ENCODE measurements around the gene DEFB115. TPM values are rescaled to one million over a fixed set of nuclear protein-coding genes. Genes with fewer than 3 reads are reported as not detected.

Gene DEFB115, protein sequence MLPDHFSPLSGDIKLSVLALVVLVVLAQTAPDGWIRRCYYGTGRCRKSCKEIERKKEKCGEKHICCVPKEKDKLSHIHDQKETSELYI
- not detected in 2 replicates for total RNA-seq (2016; rRNA removed; fragmentation: Illumina TruSeq; extraction: Trizol)
- total RNA-seq (2016; cell fraction: cytosol; rRNA removed; fragmentation: Illumina TruSeq; extraction: Trizol; ENCODE audit: low read depth) = not detected in 2 replicates
- total RNA-seq (2016; cell fraction: insoluble cytoplasmic fraction; rRNA removed; fragmentation: Illumina TruSeq; extraction: Trizol) = not detected in 2 replicates
- not detected in 2 replicates for total RNA-seq (2016; cell fraction: membrane; rRNA removed; fragmentation: Illumina TruSeq; extraction: Trizol)
- not detected in 2 replicates for total RNA-seq (2016; cell fraction: nucleus; rRNA removed; fragmentation: Illumina TruSeq; extraction: Trizol)
- not detected in 2 replicates for polyA plus RNA-seq (2011; rRNA removed)
- not detected in 2 replicates for polyA plus RNA-seq (2011; cell fraction: cytosol; rRNA removed)
- polyA plus RNA-seq (2011; cell fraction: nucleus; rRNA removed) = not detected in 2 replicates
- not detected in 2 replicates for polyA plus RNA-seq (2012)
- polyA plus RNA-seq (2016; cell fraction: cytosol; fragmentation: Illumina TruSeq; extraction: Trizol; ENCODE audit: low read depth) = not detected in 2 replicates
- not detected in 2 replicates for polyA plus RNA-seq (2016; cell fraction: insoluble cytoplasmic fraction; fragmentation: Illumina TruSeq; extraction: Trizol; ENCODE audit: low read depth)
- polyA plus RNA-seq (2016; cell fraction: membrane; fragmentation: Illumina TruSeq; extraction: Trizol; ENCODE audit: low read depth) = not detected in 2 replicates
- not detected in 2 replicates for polyA plus RNA-seq (2016; cell fraction: nucleus; fragmentation: Illumina TruSeq; extraction: Trizol; ENCODE audit: insufficient read depth, low read depth)
- not detected in 2 replicates for polyA minus RNA-seq (2011; rRNA and poly(A)+ RNA removed; ENCODE audit: low replicate concordance)
- polyA minus RNA-seq (2011; cell fraction: cytosol; rRNA and poly(A)+ RNA removed) = not detected in 2 replicates
- not detected in 2 replicates for polyA minus RNA-seq (2011; cell fraction: nucleus; rRNA and poly(A)+ RNA removed)
- not detected for Bru-seq, nascent RNA
- not detected for BruChase-seq, experiment 1, labeled RNA remaining after a 6-hour chase
- not detected for BruChase-seq, experiment 2, labeled RNA remaining after a 2-hour chase
- long read RNA-seq, experiment 1 = 0 reads
- long read RNA-seq, experiment 2 = 0 reads

DNA sequence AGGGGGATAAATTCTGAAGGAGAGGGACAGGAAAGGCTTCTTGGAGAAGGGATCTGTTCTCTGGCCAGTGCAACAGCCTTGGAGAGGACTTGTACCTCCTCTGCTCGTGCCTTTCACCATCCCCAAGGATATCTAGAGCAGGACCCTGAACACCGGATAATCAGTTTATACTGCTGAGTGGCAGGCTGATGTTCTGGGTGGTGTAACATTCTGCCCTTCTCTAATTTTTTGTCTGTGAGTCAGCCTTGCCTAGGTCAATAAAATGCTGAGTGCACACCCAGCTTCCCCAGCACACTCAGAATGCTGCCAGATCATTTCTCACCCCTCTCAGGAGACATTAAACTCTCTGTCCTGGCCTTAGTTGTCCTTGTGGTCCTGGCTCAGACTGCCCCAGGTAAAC is at the start of gene DEFB115:
Gene DEFB115, plus strand, starts transcription at position 301 of the 400 bp plus-strand sequence. Its CDS starts 0 bp downstream, at position 301.
- no peak within 1 kb of the TSS for H3K4me3 ChIP-seq (replicated peaks in 1 of 3; ENCODE audit: insufficient read depth in 1 of 3, low read depth in 2 of 3, low read length in 3 of 3)
- in situ Hi-C loops (cut with HindIII; ENCODE audit: extremely low pct_ligation_motif_present, low pct_unique_long_range_greater_than_20kb) (no loop called here), intact Hi-C loops (cut with micrococcal nuclease; ENCODE audit: unreplicated experiment) (no loop called here)
- TF ChIP-seq ZNF746 (CRISPR knock-in tag; IDR thresholded peaks at IDR 0.05) (no peak), ISL2 (CRISPR knock-in tag; IDR thresholded peaks at IDR 0.05) (no peak), MXI1 (IDR thresholded peaks at IDR 0.05; ENCODE audit: borderline replicate concordance, low read depth, low read length) (0 out of 3 replicates have a peak, but pooled peaks have one; percentile 8), HMGA1 (CRISPR knock-in tag; conservative IDR thresholded peaks at IDR 0.05) (no peak), U2AF2 (IDR thresholded peaks at IDR 0.05; ENCODE audit: low read depth, low read length) (no peak), HOXA5 (CRISPR knock-in tag; IDR thresholded peaks at IDR 0.05) (no peak)
- TF ChIP-seq, protein P1, sequence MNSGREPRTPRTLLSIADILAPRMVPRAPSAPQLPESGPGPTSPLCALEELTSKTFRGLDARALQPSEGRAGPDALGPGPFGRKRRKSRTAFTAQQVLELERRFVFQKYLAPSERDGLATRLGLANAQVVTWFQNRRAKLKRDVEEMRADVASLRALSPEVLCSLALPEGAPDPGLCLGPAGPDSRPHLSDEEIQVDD (CRISPR knock-in tag; IDR thresholded peaks at IDR 0.05; ENCODE audit: borderline replicate concordance) = no peak
- TF ChIP-seq, protein P2, sequence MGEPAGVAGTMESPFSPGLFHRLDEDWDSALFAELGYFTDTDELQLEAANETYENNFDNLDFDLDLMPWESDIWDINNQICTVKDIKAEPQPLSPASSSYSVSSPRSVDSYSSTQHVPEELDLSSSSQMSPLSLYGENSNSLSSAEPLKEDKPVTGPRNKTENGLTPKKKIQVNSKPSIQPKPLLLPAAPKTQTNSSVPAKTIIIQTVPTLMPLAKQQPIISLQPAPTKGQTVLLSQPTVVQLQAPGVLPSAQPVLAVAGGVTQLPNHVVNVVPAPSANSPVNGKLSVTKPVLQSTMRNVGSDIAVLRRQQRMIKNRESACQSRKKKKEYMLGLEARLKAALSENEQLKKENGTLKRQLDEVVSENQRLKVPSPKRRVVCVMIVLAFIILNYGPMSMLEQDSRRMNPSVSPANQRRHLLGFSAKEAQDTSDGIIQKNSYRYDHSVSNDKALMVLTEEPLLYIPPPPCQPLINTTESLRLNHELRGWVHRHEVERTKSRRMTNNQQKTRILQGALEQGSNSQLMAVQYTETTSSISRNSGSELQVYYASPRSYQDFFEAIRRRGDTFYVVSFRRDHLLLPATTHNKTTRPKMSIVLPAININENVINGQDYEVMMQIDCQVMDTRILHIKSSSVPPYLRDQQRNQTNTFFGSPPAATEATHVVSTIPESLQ (CRISPR knock-in tag; conservative IDR thresholded peaks at IDR 0.05) = no peak
- TF ChIP-seq, protein P3, sequence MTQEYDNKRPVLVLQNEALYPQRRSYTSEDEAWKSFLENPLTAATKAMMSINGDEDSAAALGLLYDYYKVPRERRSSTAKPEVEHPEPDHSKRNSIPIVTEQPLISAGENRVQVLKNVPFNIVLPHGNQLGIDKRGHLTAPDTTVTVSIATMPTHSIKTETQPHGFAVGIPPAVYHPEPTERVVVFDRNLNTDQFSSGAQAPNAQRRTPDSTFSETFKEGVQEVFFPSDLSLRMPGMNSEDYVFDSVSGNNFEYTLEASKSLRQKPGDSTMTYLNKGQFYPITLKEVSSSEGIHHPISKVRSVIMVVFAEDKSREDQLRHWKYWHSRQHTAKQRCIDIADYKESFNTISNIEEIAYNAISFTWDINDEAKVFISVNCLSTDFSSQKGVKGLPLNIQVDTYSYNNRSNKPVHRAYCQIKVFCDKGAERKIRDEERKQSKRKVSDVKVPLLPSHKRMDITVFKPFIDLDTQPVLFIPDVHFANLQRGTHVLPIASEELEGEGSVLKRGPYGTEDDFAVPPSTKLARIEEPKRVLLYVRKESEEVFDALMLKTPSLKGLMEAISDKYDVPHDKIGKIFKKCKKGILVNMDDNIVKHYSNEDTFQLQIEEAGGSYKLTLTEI (CRISPR knock-in tag; conservative IDR thresholded peaks at IDR 0.05) = no peak
- no peaks in the 10 kb centered on the region for H3K27me3 ChIP-seq (ENCODE audit: control insufficient read depth in 1 of 2, insufficient read depth in 2 of 2, low read length in 2 of 2)
- no peak within 1 kb of the TSS for H3K4me2 ChIP-seq (ENCODE audit: low read depth, low read length)
- FAIRE-seq = no peak
- H3K9ac ChIP-seq (ENCODE audit: insufficient read depth, low read depth, low read length) = no peak within 1 kb of the TSS
- H2AFZ ChIP-seq (ENCODE audit: low read length) = no peak within 1 kb of the TSS
- BruUV-seq (replicated peaks) = no TSS peak
- WGBS (ENCODE audit: low lambda C conversion rate) = 8% methylated on average over 2 of the region's 2 CpGs
- DNase-seq (ENCODE audit: low spot score) = no peak
- POLR2A ChIA-PET = no interaction called here
- H3K79me2 ChIP-seq (ENCODE audit: insufficient read depth, low read length) = no peaks in the 10 kb centered on the region
- no peak within 1 kb of the TSS for H3K27ac ChIP-seq (ENCODE audit: extremely low read length, insufficient read depth, low read length)
- H3K4me1 ChIP-seq (ENCODE audit: insufficient read depth, low read length) = no peaks in the 10 kb centered on the region
- no peak for ATAC-seq
- no peaks in the 10 kb centered on the region for H3K36me3 ChIP-seq (replicated peaks in 1 of 2; ENCODE audit: control insufficient read depth in 1 of 2, insufficient read depth in 2 of 2, low read length in 2 of 2)
- CTCF ChIA-PET (ENCODE audit: low intra/inter-chr PET ratio, low total read pairs) = no interaction called here
- no peaks in the 10 kb centered on the region for H3K9me3 ChIP-seq (ENCODE audit: low read length)
- H4K20me1 ChIP-seq (ENCODE audit: insufficient read depth, low read length) = no peaks in the 10 kb centered on the region
